Measurements from ENCODE around the gene SMIM8. TPM values are rescaled to one million over a fixed set of nuclear protein-coding genes. Genes with fewer than 3 reads are reported as not detected.

SMIM8 gene
- total and polyA plus RNA-seq, 12 donors, result 4.3 to 17.7 (median 9.1) TPM

- Histone ChIP-seq H3K36me3 (replicated peaks in 1 of 2) (no peaks in the 10 kb centered on the region), H3K9me3 (replicated peaks in 1 of 3) (no peaks in the 10 kb centered on the region), H3K27ac (no peak overlapping the region), H3K27me3 (no peaks in the 10 kb centered on the region), H3K4me3 (no peak overlapping the region), H3K4me1 (replicated peaks in 1 of 2) (peaks cover 0 to 10% of the 10 kb centered on the region in 2 donors)
- intact Hi-C loops (cut with DNase I), result no loop called here
- no peak for TF ChIP-seq POLR2A (IDR thresholded peaks at IDR 0.05)
- TF ChIP-seq CTCF (IDR thresholded peaks at IDR 0.05), result no peak
- no peak for DNase-seq
These were observed 45.3 kb upstream of the SMIM8 start for GRCh38 chr6:87277123-87277522.

GRCh38 chr6:87279196-87279595 is 43.2 kb upstream of the SMIM8 start:
- Histone ChIP-seq H3K36me3 (replicated peaks in 1 of 2) (no peaks in the 10 kb centered on the region), H3K27me3 (no peaks in the 10 kb centered on the region), H3K9me3 (replicated peaks in 1 of 3) (no peaks in the 10 kb centered on the region), H3K4me1 (replicated peaks in 1 of 2) (peaks cover 0 to 10% of the 10 kb centered on the region in 2 donors), H3K27ac (no peak overlapping the region), H3K4me3 (no peak overlapping the region)
- WGBS, 4 donors, result 9 to 25% (median 19%) methylated on average over 2 of the region's 2 CpGs
- DNase-seq, result no peak
- intact Hi-C loops (cut with DNase I), result no loop called here
- TF ChIP-seq CTCF (IDR thresholded peaks at IDR 0.05) (no peak), POLR2A (IDR thresholded peaks at IDR 0.05) (no peak)

GRCh38 chr6:87281426-87281825 is 41.0 kb upstream of the SMIM8 start:
- Histone ChIP-seq H3K9me3 (replicated peaks in 1 of 3) (no peaks in the 10 kb centered on the region), H3K27ac (no peak overlapping the region), H3K36me3 (replicated peaks in 1 of 2) (no peaks in the 10 kb centered on the region), H3K4me1 (replicated peaks in 1 of 2) (peaks cover 0 to 10% of the 10 kb centered on the region in 2 donors), H3K27me3 (no peaks in the 10 kb centered on the region), H3K4me3 (no peak overlapping the region)
- intact Hi-C loops (cut with DNase I), result no loop called here
- 70 to 84% (median 73%) methylated on average over 1 of the region's 1 CpG for WGBS, 4 donors
- no peak for TF ChIP-seq CTCF (IDR thresholded peaks at IDR 0.05)
- no peak for TF ChIP-seq POLR2A (IDR thresholded peaks at IDR 0.05)
- DNase-seq, result no peak

- TF ChIP-seq CTCF (IDR thresholded peaks at IDR 0.05) (no peak), POLR2A (IDR thresholded peaks at IDR 0.05) (no peak)
- intact Hi-C loops (cut with DNase I), result no loop called here
- H3K27ac ChIP-seq, result no peak overlapping the region
- 84 to 100% (median 94%) methylated on average over 1 of the region's 1 CpG for WGBS, 4 donors
- DNase-seq, result no peak
- no peak overlapping the region for H3K4me3 ChIP-seq
- H3K27me3 ChIP-seq, result no peaks in the 10 kb centered on the region
- peaks cover 0 to 10% of the 10 kb centered on the region in 2 donors for H3K4me1 ChIP-seq (replicated peaks in 1 of 2)
- no peaks in the 10 kb centered on the region for H3K36me3 ChIP-seq (replicated peaks in 1 of 2)
- no peaks in the 10 kb centered on the region for H3K9me3 ChIP-seq (replicated peaks in 1 of 3)
These were observed 39.6 kb upstream of the SMIM8 start for GRCh38 chr6:87282743-87283142.

All from adrenal gland (tissue), 12 donors.